ENCODE data around the gene TEKT2.

Gene TEKT2

DNA sequence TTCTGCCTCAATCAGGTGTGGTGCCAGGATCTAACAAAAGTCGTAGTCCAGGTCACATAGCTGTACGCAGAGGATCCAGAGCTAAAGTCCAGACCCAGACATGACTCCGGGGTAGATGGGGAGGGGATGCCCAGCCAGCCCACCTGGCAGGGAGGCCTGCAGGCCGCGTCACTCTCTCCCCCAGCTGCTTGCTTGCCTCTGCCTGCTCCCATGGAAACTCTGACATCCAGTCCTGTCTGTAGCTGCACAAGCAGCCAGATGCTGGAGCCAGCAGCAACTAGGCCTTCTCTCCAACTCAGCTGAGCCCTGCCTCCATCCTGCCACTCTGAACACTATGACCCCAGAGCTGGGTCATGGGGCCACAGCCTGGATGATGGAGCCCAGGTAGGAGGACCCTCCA, 33.0 kb downstream of the TEKT2 start:
- no peaks in the 10 kb centered on the region for H3K36me3 ChIP-seq (ENCODE audit: control insufficient read depth in 2 of 2, insufficient read depth in 2 of 2, low read length in 2 of 2)
- H3K4me3 ChIP-seq (ENCODE audit: low read length in 2 of 2): no peak overlapping the region
- H3K9me3 ChIP-seq (ENCODE audit: control insufficient read depth in 2 of 2, low read length in 2 of 2): no peaks in the 10 kb centered on the region
- H3K4me1 ChIP-seq (ENCODE audit: control insufficient read depth in 2 of 2, insufficient read depth in 2 of 2, low read length in 2 of 2): peaks cover 0 to 2% of the 10 kb centered on the region in 2 donors
- no peak overlapping the region for H3K27ac ChIP-seq (ENCODE audit: low read depth in 2 of 2, low read length in 2 of 2)
- no peak overlapping the region for H3K9ac ChIP-seq (ENCODE audit: low read depth in 1 of 2, low read length in 2 of 2)
- no peaks in the 10 kb centered on the region for H3K27me3 ChIP-seq (ENCODE audit: control insufficient read depth in 2 of 2, insufficient read depth in 2 of 2, low read length in 2 of 2)

GRCh38 chr1:36118447-36119204, 34.7 kb downstream of the TEKT2 start:
- Histone ChIP-seq H3K9me3 (ENCODE audit: control insufficient read depth in 2 of 2, low read length in 2 of 2) (no peaks in the 10 kb centered on the region), H3K27me3 (ENCODE audit: control insufficient read depth in 2 of 2, insufficient read depth in 2 of 2, low read length in 2 of 2) (peaks cover 3 to 5% of the 10 kb centered on the region in 2 donors), H3K9ac (ENCODE audit: low read depth in 1 of 2, low read length in 2 of 2) (no peak overlapping the region), H3K4me3 (ENCODE audit: low read length in 2 of 2) (no peak overlapping the region), H3K27ac (ENCODE audit: low read depth in 2 of 2, low read length in 2 of 2) (no peak overlapping the region), H3K4me1 (ENCODE audit: control insufficient read depth in 2 of 2, insufficient read depth in 2 of 2, low read length in 2 of 2) (peaks cover 0 to 2% of the 10 kb centered on the region in 2 donors), H3K36me3 (ENCODE audit: control insufficient read depth in 2 of 2, insufficient read depth in 2 of 2, low read length in 2 of 2) (no peaks in the 10 kb centered on the region)

- H3K36me3 ChIP-seq (ENCODE audit: control insufficient read depth in 2 of 2, insufficient read depth in 2 of 2, low read length in 2 of 2): no peaks in the 10 kb centered on the region
- no peaks in the 10 kb centered on the region for H3K9me3 ChIP-seq (ENCODE audit: control insufficient read depth in 2 of 2, low read length in 2 of 2)
- H3K4me3 ChIP-seq (ENCODE audit: low read length in 2 of 2): no peak overlapping the region
- no peak overlapping the region for H3K9ac ChIP-seq (ENCODE audit: low read depth in 1 of 2, low read length in 2 of 2)
- H3K27ac ChIP-seq (ENCODE audit: low read depth in 2 of 2, low read length in 2 of 2): no peak overlapping the region
- peaks cover 0 to 4% of the 10 kb centered on the region in 2 donors for H3K4me1 ChIP-seq (ENCODE audit: control insufficient read depth in 2 of 2, insufficient read depth in 2 of 2, low read length in 2 of 2)
- peaks cover 8 to 10% of the 10 kb centered on the region in 2 donors for H3K27me3 ChIP-seq (ENCODE audit: control insufficient read depth in 2 of 2, insufficient read depth in 2 of 2, low read length in 2 of 2)
These were observed 35.6 kb downstream of the TEKT2 start for GRCh38 chr1:36119456-36119855.

- H3K27ac ChIP-seq (ENCODE audit: low read depth in 2 of 2, low read length in 2 of 2): no peak overlapping the region
- peaks cover 2% of the 10 kb centered on the region in 2 donors for H3K4me1 ChIP-seq (ENCODE audit: control insufficient read depth in 2 of 2, insufficient read depth in 2 of 2, low read length in 2 of 2)
These were observed 38.5 kb downstream of the TEKT2 start for GRCh38 chr1:36122062-36123030.

DNA sequence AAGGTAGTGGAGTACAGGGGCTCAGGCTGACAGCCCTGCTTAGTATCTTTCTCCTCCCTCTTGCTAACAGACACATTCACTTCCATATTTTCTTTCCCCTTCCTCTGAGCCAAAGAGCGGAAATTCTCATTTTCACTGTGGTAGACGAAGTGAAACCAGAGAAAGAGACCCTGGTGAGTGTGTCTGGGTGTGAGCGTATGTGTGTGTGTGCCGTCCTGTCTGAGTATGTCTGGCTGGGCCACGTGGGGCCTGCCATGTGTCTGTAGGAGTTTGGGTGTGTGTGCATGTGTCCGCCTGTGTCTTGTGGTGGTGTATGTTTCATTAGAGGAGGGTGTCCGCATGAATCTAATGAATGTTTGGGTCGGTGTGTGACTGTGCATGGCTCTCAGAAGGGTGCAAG, 39.5 kb downstream of the TEKT2 start:
- no peak overlapping the region for H3K27ac ChIP-seq (ENCODE audit: low read depth in 2 of 2, low read length in 2 of 2)
- H3K9me3 ChIP-seq (ENCODE audit: control insufficient read depth in 2 of 2, low read length in 2 of 2): no peaks in the 10 kb centered on the region
- H3K36me3 ChIP-seq (ENCODE audit: control insufficient read depth in 2 of 2, insufficient read depth in 2 of 2, low read length in 2 of 2): no peaks in the 10 kb centered on the region
- H3K4me3 ChIP-seq (ENCODE audit: low read length in 2 of 2): no peak overlapping the region
- peaks cover 2% of the 10 kb centered on the region in 2 donors for H3K4me1 ChIP-seq (ENCODE audit: control insufficient read depth in 2 of 2, insufficient read depth in 2 of 2, low read length in 2 of 2)
- peaks cover 16 to 20% of the 10 kb centered on the region in 2 donors for H3K27me3 ChIP-seq (ENCODE audit: control insufficient read depth in 2 of 2, insufficient read depth in 2 of 2, low read length in 2 of 2)
- no peak overlapping the region for H3K9ac ChIP-seq (ENCODE audit: low read depth in 1 of 2, low read length in 2 of 2)

More at GRCh38 chr1:36122062-36123030, 38.5 kb downstream of the TEKT2 start:
- H3K9me3 ChIP-seq (ENCODE audit: control insufficient read depth in 2 of 2, low read length in 2 of 2): no peaks in the 10 kb centered on the region
- no peaks in the 10 kb centered on the region for H3K36me3 ChIP-seq (ENCODE audit: control insufficient read depth in 2 of 2, insufficient read depth in 2 of 2, low read length in 2 of 2)
- H3K27me3 ChIP-seq (ENCODE audit: control insufficient read depth in 2 of 2, insufficient read depth in 2 of 2, low read length in 2 of 2): peaks cover 16 to 20% of the 10 kb centered on the region in 2 donors
- no peak overlapping the region for H3K4me3 ChIP-seq (ENCODE audit: low read length in 2 of 2)
- no peak overlapping the region for H3K9ac ChIP-seq (ENCODE audit: low read depth in 1 of 2, low read length in 2 of 2)

DNA sequence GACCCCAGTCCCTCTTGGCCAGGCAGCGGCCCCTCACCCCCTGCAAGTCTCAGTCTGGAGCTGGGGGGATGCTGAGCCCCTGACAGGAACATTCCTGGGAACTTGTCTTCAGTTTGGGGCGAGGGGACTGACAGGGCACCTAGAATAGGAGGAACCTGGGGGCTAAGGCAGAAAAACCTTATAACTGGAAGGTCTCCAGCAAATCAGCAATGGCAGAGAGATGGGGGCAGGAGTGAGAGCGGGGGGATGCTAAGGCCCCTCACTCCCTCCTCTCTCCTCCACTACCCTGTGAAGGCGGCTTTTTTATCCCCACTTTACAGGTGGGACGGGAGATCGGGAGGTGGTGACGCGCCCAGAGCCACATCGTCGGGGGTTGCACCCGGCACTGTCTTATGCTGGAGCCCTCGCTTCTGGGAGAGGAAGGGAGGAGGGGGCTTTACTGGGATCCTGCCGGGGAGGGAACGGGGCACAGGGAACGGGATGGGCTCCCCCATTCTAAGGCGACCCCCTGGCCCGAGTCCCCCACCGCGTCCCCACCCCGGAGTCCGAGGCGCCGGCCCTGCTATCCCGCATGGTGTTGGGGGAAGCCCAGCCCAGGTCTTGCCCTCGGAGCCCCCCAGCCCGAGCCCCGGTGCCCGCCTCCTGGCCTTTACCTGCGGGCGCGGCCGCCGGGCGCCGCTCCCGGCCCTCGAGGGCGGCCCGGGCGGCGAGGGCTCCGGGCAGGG, 40.7 kb downstream of the TEKT2 start:
- Histone ChIP-seq H3K9me3 (ENCODE audit: control insufficient read depth in 2 of 2, low read length in 2 of 2) (no peaks in the 10 kb centered on the region), H3K27ac (ENCODE audit: low read depth in 2 of 2, low read length in 2 of 2) (no peak overlapping the region), H3K4me3 (ENCODE audit: low read length in 2 of 2) (no peak overlapping the region), H3K27me3 (ENCODE audit: control insufficient read depth in 2 of 2, insufficient read depth in 2 of 2, low read length in 2 of 2) (peaks cover 16 to 20% of the 10 kb centered on the region in 2 donors), H3K9ac (ENCODE audit: low read depth in 1 of 2, low read length in 2 of 2) (no peak overlapping the region), H3K36me3 (ENCODE audit: control insufficient read depth in 2 of 2, insufficient read depth in 2 of 2, low read length in 2 of 2) (no peaks in the 10 kb centered on the region), H3K4me1 (ENCODE audit: control insufficient read depth in 2 of 2, insufficient read depth in 2 of 2, low read length in 2 of 2) (peaks cover 2% of the 10 kb centered on the region in 2 donors)

DNA sequence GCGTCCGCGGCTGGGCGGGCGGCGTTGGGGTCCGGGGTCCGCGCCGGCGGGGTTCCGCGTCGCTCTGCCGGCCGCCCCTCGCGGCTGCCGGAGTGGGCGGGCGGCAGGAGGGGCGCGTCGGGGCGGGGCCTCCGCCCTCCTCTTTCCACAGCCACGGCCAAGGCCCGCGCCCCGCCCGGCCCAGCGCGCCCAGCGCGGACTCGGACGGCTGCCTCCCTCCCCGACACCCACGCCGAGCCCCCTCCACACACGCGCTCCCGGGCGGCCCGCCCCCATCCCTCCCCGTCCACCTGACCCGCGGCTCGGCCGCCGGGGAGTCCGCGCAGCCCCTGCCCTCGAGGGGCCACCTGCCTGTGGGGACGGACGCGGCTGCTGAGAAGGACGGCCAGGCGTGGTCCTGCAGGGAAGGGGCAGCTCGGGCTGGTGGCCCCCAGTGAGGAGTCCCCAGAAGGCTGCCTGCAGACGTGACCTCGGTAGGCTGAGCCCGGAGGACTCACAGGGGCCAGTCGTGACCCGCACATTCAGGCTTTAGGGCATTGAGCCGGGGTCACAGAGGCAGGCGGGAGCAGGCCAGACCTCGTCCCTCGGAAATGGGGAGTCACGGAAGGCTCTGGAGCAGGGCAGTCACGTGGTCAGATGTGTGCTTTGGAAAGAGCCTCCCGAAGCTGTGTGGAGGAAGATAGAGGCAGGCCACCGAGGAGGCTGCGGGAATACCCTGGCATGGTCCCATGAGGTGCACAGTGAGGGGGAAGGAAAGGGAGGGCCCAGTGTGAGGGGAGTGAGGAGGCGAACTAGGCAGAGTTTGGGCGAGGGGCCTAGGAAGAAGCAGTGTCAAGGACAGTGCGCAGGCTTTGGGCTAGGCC, 41.5 kb downstream of the TEKT2 start, which contains the start of gene COL8A2:
TSS of gene COL8A2 (minus strand) at position 94 of the 863 bp plus-strand sequence. CDS start 24,980 bp downstream, outside the sequence.
- H3K27me3 ChIP-seq (ENCODE audit: control insufficient read depth in 2 of 2, insufficient read depth in 2 of 2, low read length in 2 of 2): peaks cover 16 to 20% of the 10 kb centered on the region in 2 donors
- H3K4me1 ChIP-seq (ENCODE audit: control insufficient read depth in 2 of 2, insufficient read depth in 2 of 2, low read length in 2 of 2): peaks cover 2% of the 10 kb centered on the region in 2 donors
- H3K9me3 ChIP-seq (ENCODE audit: control insufficient read depth in 2 of 2, low read length in 2 of 2): no peaks in the 10 kb centered on the region
- no peaks in the 10 kb centered on the region for H3K36me3 ChIP-seq (ENCODE audit: control insufficient read depth in 2 of 2, insufficient read depth in 2 of 2, low read length in 2 of 2)
- no peak within 1 kb of the TSS for H3K27ac ChIP-seq (ENCODE audit: low read depth in 2 of 2, low read length in 2 of 2)
- peak within 1 kb of the TSS; percentile 28 to 41 for H3K4me3 ChIP-seq (ENCODE audit: low read length in 2 of 2)
- no peak within 1 kb of the TSS for H3K9ac ChIP-seq (ENCODE audit: low read depth in 1 of 2, low read length in 2 of 2)

DNA sequence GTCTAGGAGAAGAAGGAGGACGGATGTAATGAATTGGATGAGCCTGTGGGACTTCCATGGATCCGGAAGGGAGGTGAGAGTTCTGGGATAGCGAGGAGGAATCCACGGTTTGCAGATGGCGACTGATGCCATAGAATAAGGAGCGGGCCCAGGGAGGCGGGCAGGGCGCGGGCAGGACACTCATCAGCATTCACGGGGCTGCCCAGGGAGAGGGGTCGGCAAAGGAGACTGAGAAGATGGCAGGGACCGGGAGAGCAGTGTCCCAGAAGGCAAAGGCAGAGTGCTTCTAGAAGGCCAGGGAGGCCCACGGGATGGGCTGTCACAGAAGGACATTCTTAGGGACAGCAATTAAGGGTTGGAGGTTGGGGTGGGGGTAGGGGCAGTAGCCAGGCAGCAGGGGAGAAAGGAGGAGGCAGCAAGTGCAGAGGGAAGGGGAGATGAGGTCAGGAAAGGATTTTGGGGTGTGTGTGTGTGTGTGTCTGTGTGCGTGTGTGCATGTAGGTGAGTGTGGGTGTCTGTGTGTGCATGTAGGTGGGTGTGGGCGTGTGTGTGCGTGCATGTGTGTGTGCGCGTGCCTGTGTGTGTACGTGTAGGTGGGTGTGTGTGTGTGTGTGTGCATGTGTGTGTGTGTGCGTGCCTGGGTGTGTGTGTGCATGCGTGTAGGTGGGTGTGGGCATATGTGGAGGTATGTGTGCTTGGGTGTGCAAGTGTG, 42.3 kb downstream of the TEKT2 start:
- H3K27ac ChIP-seq (ENCODE audit: low read depth in 2 of 2, low read length in 2 of 2): no peak overlapping the region
- no peaks in the 10 kb centered on the region for H3K9me3 ChIP-seq (ENCODE audit: control insufficient read depth in 2 of 2, low read length in 2 of 2)
- H3K27me3 ChIP-seq (ENCODE audit: control insufficient read depth in 2 of 2, insufficient read depth in 2 of 2, low read length in 2 of 2): peaks cover 16 to 20% of the 10 kb centered on the region in 2 donors
- H3K4me3 ChIP-seq (ENCODE audit: low read length in 2 of 2): no peak overlapping the region
- peaks cover 2% of the 10 kb centered on the region in 2 donors for H3K4me1 ChIP-seq (ENCODE audit: control insufficient read depth in 2 of 2, insufficient read depth in 2 of 2, low read length in 2 of 2)
- no peak overlapping the region for H3K9ac ChIP-seq (ENCODE audit: low read depth in 1 of 2, low read length in 2 of 2)
- H3K36me3 ChIP-seq (ENCODE audit: control insufficient read depth in 2 of 2, insufficient read depth in 2 of 2, low read length in 2 of 2): no peaks in the 10 kb centered on the region

Data from mucosa of rectum (tissue), 2 donors.